Stomach (tissue), 9 donors: ENCODE data around the gene MRPS18A. TPM values are rescaled to one million over a fixed set of nuclear protein-coding genes. Genes with fewer than 3 reads are reported as not detected.
A peak's percentile ranks its signal among the peaks of the same experiment; 100 is the strongest.
"Not testable (repeated sequence)": the region's sequence is repeated elsewhere in the genome, so short reads cannot be mapped to it uniquely, and the experiment has no call there.

Experiments
- DNase-seq, 2 donors: peaks; one replicate each; pipeline versions ENCODE4 v3.0.0 to v3.0.0-alpha.2; 2013 to 2019
- H3K27ac ChIP-seq, 5 donors: fragments of 200-600 bp in 4 of 5; sonication (generic) in 4 of 5; one replicate each; pipeline ENCODE4 v1.5.1; 2013 to 2019; ENCODE audit warnings: mild to moderate bottlenecking in 1 of 5, moderate library complexity in 1 of 5
- H3K27me3 ChIP-seq, 3 donors: fragments of 200-600 bp; sonication (generic); one replicate each; pipeline ENCODE4 v1.5.1; 2017 to 2019; ENCODE audit warnings: mixed run types in 1 of 3
- H3K36me3 ChIP-seq, 4 donors: fragments of 200-600 bp; sonication (generic); 1 replicate in 3 of 4; 2 replicates in 1 of 4; pipeline ENCODE4 v1.5.1; 2016 to 2019
- H3K4me1 ChIP-seq, 4 donors: fragments of 200-600 bp; sonication (generic); one replicate each; pipeline ENCODE4 v1.5.1; 2016 to 2019
- H3K4me3 ChIP-seq, 4 donors: fragments of 200-600 bp; sonication (generic) in 3 of 4; one replicate each; pipeline ENCODE4 v1.5.1; 2016 to 2019; ENCODE audit warnings: mild to moderate bottlenecking in 1 of 4
- H3K9me3 ChIP-seq, 4 donors: fragments of 200-600 bp; sonication (generic); one replicate each; pipeline ENCODE4 v1.5.1; 2016 to 2019
- EP300 ChIP-seq: sonication (generic); formaldehyde crosslinking; IDR thresholded peaks from one replicate; pipeline ENCODE4 v1.6.1; 2017; ENCODE audit warnings: antibody characterized with exemption
- POLR2A ChIP-seq, 4 donors: fragments of 450-650 bp; IDR thresholded peaks; one replicate each; pipeline ENCODE4 v1.6.1; 2016; ENCODE audit warnings: antibody characterized with exemption in 4 of 4, control low read depth in 2 of 4, mild to moderate bottlenecking in 1 of 4, moderate library complexity in 1 of 4
- POLR2AphosphoS5 ChIP-seq, 3 donors: sonication (generic); formaldehyde crosslinking; IDR thresholded peaks; one replicate each; pipeline ENCODE4 v1.6.1; 2016; ENCODE audit warnings: antibody characterized with exemption in 3 of 3
- WGBS, 5 donors: extraction: QIAGEN DNeasy Blood & Tissue Kit in 3 of 5; methylation state at CpG; one replicate each; pipeline versions ENCODE4 v1.1.5 to v1.1.7; 2013 to 2018; 5-methylcytosine and 5-hydroxymethylcytosine counted together
- intact Hi-C: fragments of 100-400 bp; cut with DNase I; formaldehyde crosslinking; loops from one replicate; pipeline ENCODE4 v1.15.1; 2023; ENCODE audit warnings: low total_unique reads
- polyA plus RNA-seq, 3 donors: library from polyadenylated mRNA; stranded (reverse); fragments of 200-250 nt; gene quantifications; one replicate each; pipeline ENCODE4 v1.2.3, GENCODE V29; 2013
- total RNA-seq, 5 donors: library from RNA; depleted of rRNA; stranded (reverse); fragments of >200 nt; gene quantifications; one replicate each; pipeline versions ENCODE4 v1.1.0 to v1.2.3, GENCODE V29; 2014 to 2016
- TF ChIP-seq, protein P1 (sequence below), 7 experiments: fragments of 450-650 bp in 4 of 7; fragments of 200-600 bp in 3 of 7; sonication (generic) in 3 of 7; IDR thresholded peaks; one replicate each; pipeline ENCODE4 v1.5.1; 2016 to 2019; ENCODE audit warnings: antibody characterized with exemption in 7 of 7, control low read depth in 2 of 7, mild to moderate bottlenecking in 1 of 7
- donor health status: healthy with polysubstance abuse.
- donor health status: Bipolar disorder and iron deficiency.
- donor health status: healthy.

Gene MRPS18A
- total and polyA plus RNA-seq, 8 donors, result 1.7 to 111 (median 36.9) TPM

DNA sequence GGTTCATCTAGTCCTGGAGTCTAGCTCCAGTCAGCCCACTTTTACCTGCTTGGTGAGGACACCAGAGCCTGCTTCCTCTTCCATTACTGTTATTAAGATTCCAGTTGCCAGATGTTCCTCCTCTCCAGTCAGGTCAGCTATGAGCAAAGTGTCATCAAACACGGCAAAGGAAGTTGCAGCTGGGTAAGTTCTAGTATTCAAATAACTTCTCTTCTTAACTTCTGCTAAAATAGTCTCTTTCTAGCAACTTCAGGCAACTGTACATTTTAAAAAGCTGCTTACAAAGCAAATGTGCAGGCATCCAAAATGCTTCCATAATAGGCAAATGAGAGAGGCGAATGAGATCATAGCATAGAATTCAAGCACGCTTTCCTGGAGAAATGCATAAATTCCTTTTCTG lies 18.4 kb upstream of the MRPS18A start:
- intact Hi-C loops, result no loop called here
- Histone ChIP-seq H3K36me3 (no peaks in the 10 kb centered on the region), H3K4me3 (no peak overlapping the region), H3K4me1 (peaks cover 57 to 92% (median 72%) of the 10 kb centered on the region in 4 donors), H3K27ac (peak overlapping the region; percentile 65 to 94 (median 86)), H3K9me3 (no peaks in the 10 kb centered on the region), H3K27me3 (no peaks in the 10 kb centered on the region)
- peak in 1 of 3 donors; percentile 28 for TF ChIP-seq POLR2AphosphoS5 (IDR thresholded peaks at IDR 0.05)
- TF ChIP-seq EP300, result no peak
- 38 to 53% (median 43%) methylated on average over 3 of the region's 3 CpGs for WGBS, 5 donors
- peak in 1 of 2 donors; percentile 75 for DNase-seq

DNA sequence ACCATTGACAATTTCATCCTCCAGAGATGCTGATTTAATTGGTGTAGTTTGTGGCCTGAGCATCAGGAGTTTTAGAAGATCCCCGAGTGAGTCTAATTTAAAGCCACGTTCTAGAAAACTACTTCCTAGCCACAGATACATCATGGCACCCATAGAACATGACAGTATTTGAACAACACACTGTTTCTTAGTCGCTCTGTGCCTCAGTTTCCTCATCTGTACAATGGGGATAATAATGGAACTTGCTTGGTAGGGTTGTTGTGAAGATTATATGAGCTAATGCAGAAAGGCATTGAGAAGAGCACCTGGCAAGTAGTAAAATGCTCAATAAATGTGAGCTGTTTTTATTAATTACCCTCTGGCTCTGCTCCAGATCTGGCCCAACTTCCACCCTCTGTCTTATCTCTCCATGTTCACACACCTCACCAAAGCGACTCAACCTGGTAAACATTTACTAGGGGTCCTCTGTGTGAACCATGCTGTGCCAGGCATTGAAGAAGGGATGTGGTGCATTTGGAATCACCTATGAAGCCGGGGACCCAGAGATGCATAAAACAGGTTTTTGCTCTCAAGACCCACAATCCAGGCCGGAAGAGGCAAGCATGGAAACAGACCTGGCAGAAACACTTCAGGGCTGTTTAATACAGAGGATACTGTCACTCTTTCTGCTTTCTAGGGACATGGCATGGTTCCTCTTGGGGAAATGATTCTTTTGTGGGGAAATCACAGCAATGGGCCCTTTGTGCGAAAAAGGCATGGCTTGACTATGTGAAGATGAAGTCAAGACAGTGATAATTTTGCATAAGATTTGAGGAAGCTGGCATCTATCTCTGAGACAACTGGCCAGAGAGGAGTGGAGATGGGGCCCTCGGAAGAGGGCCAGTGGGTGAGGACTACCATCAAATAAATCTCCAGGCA lies 16.2 kb upstream of the MRPS18A start:
- H3K4me1 ChIP-seq, result peaks cover 63 to 99% (median 78%) of the 10 kb centered on the region in 4 donors
- intact Hi-C loops, result no loop called here

DNA sequence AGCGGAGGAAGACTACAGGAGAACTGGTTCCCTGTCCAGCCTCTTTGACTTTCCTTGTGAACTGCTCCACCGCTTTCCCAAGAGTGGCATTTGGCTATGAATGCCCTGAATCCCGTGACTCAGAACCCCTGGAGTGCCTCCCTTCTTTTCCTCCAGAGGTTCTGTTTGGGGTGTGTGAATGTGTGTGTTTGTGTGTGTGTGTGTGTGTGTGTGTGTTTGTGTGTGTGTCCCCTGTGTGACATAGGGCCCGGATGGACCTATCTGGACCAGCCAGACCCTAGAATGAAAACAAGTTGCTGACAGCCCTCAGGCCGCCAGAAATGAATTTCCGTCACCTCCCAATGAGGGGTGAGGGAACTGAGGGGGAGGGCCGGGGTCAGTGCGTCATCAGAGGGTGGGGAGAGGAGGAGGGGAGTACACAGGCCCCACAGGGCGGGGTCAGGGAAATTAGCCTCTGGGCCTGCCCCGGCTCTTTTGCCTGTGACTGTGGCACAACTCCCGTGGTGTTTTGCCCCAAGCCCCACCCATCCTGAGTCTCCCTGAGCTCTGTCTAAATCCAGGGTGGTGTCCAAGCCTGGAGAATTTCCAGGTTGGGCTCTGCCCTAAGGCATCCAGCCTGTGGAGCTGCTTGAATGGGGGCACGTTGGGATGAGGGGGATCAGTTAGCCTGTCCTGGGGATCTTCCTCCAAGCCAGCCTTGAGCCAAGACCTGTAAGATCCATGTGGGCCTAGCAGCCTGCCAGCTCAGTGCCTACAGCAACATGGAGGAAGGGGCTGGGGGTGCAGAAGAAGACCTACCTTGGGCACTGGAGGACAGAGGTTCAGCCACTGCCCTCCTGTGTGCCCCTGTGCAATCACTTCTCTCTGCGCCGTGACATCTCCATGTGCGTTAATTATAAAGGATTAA lies 15.2 kb upstream of the MRPS18A start:
- TF ChIP-seq EP300 (no peak), POLR2AphosphoS5 (IDR thresholded peaks at IDR 0.05) (peak in 2 of 3 donors; percentile 57 to 65), POLR2A (IDR thresholded peaks at IDR 0.05) (peak in 1 of 4 donors; percentile 44)
- TF ChIP-seq, protein P1, sequence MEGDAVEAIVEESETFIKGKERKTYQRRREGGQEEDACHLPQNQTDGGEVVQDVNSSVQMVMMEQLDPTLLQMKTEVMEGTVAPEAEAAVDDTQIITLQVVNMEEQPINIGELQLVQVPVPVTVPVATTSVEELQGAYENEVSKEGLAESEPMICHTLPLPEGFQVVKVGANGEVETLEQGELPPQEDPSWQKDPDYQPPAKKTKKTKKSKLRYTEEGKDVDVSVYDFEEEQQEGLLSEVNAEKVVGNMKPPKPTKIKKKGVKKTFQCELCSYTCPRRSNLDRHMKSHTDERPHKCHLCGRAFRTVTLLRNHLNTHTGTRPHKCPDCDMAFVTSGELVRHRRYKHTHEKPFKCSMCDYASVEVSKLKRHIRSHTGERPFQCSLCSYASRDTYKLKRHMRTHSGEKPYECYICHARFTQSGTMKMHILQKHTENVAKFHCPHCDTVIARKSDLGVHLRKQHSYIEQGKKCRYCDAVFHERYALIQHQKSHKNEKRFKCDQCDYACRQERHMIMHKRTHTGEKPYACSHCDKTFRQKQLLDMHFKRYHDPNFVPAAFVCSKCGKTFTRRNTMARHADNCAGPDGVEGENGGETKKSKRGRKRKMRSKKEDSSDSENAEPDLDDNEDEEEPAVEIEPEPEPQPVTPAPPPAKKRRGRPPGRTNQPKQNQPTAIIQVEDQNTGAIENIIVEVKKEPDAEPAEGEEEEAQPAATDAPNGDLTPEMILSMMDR (IDR thresholded peaks at IDR 0.05), result no peak
- no peaks in the 10 kb centered on the region for H3K36me3 ChIP-seq
- H3K9me3 ChIP-seq, result no peaks in the 10 kb centered on the region
- H3K27ac ChIP-seq, result peak overlapping the region; percentile 76 to 94 (median 88)
- DNase-seq, result peak; percentile 93 to 97
- peaks cover 68 to 99% (median 77%) of the 10 kb centered on the region in 4 donors for H3K4me1 ChIP-seq
- no peak overlapping the region for H3K4me3 ChIP-seq
- WGBS, 5 donors, result 13 to 27% (median 22%) methylated on average over 13 to 15 of the region's 15 CpGs
- no peaks in the 10 kb centered on the region for H3K27me3 ChIP-seq
- intact Hi-C loops, result no loop called here

More for the DNA sequence above, 16.2 kb upstream of the MRPS18A start:
- DNase-seq, result peak; percentile 57 to 72
- WGBS, 5 donors, result 38 to 59% (median 45%) methylated on average over 8 of the region's 8 CpGs
- Histone ChIP-seq H3K27me3 (no peaks in the 10 kb centered on the region), H3K9me3 (no peaks in the 10 kb centered on the region), H3K4me3 (no peak overlapping the region), H3K27ac (peak overlapping the region; percentile 76 to 94 (median 88)), H3K36me3 (no peaks in the 10 kb centered on the region)
- TF ChIP-seq POLR2AphosphoS5 (IDR thresholded peaks at IDR 0.05) (peak in 2 of 3 donors; percentile 55 to 58), POLR2A (IDR thresholded peaks at IDR 0.05) (no peak), EP300 (no peak)

DNA sequence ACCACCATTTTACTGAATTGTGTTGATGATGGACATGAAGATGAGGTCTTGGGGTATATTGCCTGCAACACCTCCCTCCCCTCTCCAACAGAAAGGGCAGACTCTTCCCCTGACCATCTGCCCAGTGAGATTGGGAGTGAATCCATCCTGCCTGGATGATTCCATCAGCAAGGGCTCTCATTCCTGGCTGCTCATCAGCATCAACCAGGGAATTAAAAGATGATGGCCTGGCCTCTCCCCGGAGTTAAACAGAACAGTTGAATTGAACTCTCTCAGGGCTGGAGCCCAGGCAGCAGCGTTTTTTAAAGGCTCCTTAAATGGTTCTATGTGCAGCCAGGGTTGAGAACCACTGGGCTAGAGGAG lies 14.6 kb upstream of the MRPS18A start:
- no peak overlapping the region for H3K4me3 ChIP-seq
- no peaks in the 10 kb centered on the region for H3K9me3 ChIP-seq
- H3K27ac ChIP-seq, result peak overlapping the region; percentile 76 to 94 (median 88)
- peaks cover 68 to 93% (median 79%) of the 10 kb centered on the region in 4 donors for H3K4me1 ChIP-seq
- intact Hi-C loops, result no loop called here
- no peaks in the 10 kb centered on the region for H3K36me3 ChIP-seq
- H3K27me3 ChIP-seq, result no peaks in the 10 kb centered on the region
- TF ChIP-seq, protein P1 (IDR thresholded peaks at IDR 0.05), result no peak
- TF ChIP-seq POLR2A (IDR thresholded peaks at IDR 0.05), result no peak
- TF ChIP-seq POLR2AphosphoS5 (IDR thresholded peaks at IDR 0.05), result no peak
- no peak for TF ChIP-seq EP300
- DNase-seq, result no peak
- 0 to 15% (median 11%) methylated on average over 2 of the region's 2 CpGs for WGBS, 5 donors

DNA sequence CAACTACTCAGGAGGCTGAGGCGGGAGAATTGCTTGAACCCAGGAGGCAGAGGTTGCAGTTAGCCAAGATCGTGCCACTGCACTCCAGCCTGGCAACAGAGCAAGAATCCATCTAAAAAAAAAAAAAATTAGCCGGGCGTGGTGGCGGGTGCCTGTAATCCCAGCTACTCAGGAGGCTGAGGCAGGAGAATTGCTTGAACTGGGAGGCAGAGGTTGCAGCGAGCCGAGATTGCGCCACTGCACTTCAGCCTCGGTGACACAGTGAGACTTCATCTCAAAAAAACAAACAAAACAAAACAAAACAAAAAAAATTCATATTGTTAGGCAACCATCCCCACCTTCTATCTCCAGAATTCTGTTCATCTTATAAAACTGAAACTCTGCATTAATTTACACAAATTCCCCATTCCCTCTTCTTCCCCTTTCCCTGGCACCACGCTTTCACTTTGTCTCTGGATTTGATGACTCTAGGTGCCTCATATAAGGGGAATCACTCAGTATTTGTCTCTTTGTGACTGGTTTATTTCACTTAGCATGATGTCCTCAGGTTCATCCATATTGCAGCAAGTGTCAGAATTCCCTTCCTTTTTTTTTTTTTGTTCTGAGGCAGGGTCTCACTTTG lies 13.5 kb upstream of the MRPS18A start:
- H3K9me3 ChIP-seq, H3K36me3 ChIP-seq, intact Hi-C loops, H3K4me3 ChIP-seq, DNase-seq, H3K27me3 ChIP-seq: not testable (repeated sequence)
- Histone ChIP-seq H3K27ac (peak overlapping the region in 3 of 5 donors; percentile 86 to 94 (median 91)), H3K4me1 (peaks cover 63 to 89% (median 76%) of the 10 kb centered on the region in 4 donors)
- WGBS, 5 donors, result 73 to 88% (median 82%) methylated on average over 10 of the region's 10 CpGs
